GM18502 (cell line): ENCODE measurements around the gene DNAH11.
"Not testable (repeated sequence)": the region's sequence is repeated elsewhere in the genome, so short reads cannot be mapped to it uniquely, and the experiment has no call there.

ENCODE experiments used
- ATAC-seq: cut with Tn5 transposase; IDR thresholded peaks from one replicate; pipeline ENCODE4 v1.9.1; 2021; ENCODE audit warnings: mild to moderate bottlenecking; ENCODE audit not compliant: unreplicated experiment, poor library complexity

Gene DNAH11

DNA sequence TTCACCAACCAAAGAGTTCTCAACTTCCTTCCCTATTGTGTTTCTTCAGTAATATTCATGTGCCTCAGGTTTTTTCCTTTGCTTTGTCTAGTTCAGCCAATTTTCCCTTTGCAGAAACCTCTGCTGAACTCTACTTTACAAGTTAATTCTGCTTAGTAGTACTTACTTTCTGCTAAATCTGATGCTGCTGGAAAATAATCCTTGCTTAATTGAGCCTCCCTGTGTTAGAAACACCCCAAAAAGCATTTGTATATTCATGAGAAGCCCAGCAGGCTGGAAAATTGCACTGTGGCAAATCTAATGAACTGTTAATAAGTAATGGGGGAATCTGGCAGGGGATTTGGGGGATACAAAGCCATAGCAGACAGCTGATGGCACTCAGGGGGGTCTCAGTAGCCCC is 324.4 kb downstream of the DNAH11 start:
- no peak for ATAC-seq

DNA sequence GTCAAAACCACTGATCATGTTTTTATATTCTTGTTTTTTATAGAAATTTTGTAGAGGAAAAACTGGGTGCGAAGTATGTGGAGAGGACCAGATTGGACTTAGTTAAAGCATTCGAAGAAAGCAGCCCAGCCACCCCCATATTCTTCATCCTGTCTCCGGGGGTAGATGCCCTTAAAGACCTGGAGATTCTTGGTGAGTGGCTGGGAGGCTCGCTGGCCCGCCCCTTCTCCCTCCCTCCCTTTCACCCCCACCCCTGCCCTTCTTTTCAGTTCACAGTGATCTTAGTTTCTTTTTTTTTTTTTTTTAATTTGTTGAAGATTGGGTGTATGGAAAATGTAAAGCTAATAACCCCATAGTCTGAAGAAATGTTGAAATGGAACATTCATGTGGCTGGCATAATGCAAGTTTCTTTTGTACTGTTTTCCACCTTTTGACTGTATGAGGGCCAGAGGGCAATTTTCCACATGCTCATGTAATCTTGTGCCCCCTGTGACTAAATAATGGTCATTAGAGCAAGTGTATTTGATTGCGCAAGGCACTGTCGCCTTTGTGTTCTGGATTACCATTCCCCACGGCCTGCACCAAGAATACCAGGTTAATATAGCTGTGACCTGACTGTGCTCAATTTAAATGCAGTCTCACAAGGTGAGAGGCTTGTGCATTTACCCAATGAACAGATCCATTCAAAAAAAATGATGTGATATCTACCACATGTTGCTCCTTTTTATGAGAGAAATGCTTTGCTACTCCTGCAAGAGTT is 325.2 kb downstream of the DNAH11 start:
- ATAC-seq, result no peak

DNA sequence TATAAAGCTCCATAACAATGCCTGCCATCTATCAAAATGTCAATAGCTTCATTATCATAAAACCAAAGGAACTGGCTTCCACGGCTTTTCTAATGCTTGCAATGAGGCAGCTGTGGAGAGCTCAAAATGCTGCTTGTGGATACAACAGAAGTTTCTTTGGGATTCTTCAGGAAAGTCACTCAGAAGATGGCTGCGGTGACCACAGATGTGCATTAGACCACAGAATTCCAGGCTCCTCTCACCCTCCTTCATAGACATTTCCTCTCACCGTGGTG is 325.7 kb downstream of the DNAH11 start:
- no peak for ATAC-seq

DNA sequence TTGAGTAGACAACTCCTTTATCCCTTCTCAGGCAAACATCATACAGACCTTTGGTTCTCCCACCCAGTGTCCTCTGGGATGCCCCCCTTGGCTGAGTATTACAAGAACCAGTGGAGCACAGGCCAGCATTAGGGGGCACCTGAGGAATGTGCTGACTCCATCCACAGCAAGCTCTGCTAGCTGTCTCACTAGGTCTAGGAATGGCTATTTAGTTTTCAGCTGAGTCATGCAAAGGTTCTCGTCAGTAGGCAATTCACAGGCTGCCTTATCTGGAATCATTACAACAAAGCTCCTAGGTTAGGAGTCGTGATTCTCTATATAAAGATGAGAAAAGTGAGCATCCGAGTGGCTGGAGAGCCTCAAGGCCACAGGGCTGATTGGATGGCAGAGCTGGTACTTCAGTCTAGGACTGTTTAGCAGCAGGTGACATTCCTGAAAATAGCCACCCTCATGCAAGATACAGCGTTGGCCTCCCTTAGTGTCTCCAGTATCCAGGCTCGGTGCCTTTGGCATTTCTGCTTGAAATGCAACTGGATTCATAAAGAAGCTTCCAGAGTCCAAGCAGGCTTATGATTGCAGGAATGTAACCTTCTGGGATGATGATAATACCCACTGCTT is 327.1 kb downstream of the DNAH11 start:
- ATAC-seq, result no peak

DNA sequence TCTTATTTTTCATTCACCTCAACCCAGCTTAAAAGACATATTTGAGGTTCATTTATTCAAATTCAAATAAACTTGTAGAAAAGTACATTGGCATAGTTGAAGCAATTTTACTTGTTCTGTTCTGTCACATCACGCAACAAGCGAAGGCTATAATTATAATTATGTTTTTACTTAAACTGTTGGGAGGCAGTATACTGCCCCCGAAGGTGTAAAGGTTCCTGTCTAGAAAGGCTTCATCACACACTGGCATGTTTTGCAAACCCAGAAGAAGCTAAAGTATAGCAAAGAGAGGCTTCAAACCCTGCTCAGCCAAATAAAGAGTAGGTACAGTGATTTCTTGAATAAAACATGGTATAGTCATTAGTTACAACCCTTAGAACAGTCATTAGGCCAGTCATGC is 340.2 kb downstream of the DNAH11 start:
- no peak for ATAC-seq

DNA sequence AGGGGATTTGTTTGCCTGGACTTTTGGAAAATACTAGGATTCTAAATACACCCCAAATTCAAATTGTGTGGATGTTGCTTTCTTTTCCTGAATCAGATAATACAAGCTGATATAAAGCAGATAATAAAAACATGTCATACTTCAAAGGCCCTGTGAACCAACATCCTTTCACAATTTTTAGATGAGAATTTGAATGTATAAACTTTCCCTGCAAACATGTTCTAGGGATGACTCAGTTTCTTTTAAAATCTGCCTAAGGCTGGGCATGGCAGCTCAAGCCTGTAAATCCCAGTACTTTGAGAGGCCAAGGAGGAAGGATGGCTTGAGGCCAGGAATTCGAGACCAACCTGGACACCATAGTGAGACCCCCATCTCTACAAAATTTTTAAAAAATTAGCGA is 340.7 kb downstream of the DNAH11 start:
- ATAC-seq, result not testable (repeated sequence)

DNA sequence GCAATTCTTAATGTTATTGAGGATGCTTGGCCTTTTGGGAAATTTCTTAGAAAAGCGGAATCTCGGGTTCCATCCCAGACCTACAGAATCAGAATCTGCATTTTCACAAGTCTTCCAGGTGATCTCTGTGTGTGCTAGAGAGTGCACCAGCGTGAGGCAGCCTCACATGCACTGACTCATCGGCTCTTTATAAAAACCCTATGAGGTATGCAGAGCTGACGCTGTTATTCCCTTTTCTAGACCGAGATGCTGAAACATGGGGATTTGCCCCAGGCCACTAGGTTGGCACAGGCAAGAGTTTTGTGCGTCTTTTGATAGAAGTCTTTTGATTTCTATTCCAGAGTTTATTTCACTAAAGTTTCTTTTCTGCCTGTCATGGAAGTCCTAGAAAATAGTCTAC is 341.7 kb downstream of the DNAH11 start:
- ATAC-seq, result no peak

DNA sequence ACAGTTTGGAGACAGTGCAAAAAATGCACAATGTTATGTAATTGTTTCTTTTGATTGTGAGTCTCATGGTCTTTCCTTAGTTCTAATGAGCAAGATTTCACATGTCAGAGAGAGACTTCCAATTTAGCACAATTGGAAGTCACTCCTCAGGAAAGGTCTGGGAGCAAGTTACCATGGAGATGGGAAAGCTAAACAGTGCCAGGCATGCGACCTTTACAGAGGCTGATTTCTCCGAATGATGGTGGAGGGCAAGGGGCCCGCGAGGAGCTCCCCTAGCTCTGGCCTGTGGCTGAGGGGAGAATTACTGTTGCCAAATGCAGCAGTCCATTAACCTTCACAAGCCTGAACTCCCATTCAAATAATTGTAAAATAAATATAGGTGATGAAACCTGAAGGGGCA is 343.6 kb downstream of the DNAH11 start:
- no peak for ATAC-seq

DNA sequence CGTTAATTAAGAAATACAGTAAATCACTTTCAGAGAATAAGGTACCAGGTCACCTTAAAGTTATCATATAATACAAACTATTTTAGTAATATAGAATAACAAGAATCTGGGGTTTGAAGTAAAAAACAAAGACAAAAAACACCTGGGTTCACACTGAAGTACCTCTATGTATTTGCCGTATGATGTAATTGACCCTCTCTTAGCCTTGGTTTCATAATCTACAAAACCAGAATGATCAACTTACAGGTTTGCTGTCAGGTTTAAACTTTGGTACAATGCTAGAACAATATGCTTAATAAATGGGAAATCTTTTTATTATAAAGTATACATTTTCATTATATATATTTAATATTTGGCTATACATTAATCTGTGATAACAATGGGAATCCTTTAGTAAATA is 344.5 kb downstream of the DNAH11 start:
- ATAC-seq, result no peak

DNA sequence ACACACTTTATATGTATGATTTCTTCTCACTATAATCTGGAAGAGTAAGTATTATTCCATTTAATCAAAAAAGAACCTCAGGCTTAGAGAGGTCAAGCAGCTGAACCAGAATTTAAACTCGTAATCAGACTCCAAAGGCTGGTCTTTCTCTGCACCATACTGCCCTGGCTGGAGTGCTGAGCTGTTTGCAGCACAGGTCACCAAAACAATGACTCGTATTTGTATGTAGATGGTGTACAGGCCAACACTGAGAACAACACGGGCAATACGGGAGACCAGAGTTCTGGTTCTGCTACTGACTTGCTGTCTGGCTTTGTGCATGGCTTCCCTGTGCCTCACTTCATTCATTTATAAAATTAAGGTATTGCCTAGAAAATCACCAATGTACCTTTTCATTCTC is 344.9 kb downstream of the DNAH11 start:
- ATAC-seq, result no peak

DNA sequence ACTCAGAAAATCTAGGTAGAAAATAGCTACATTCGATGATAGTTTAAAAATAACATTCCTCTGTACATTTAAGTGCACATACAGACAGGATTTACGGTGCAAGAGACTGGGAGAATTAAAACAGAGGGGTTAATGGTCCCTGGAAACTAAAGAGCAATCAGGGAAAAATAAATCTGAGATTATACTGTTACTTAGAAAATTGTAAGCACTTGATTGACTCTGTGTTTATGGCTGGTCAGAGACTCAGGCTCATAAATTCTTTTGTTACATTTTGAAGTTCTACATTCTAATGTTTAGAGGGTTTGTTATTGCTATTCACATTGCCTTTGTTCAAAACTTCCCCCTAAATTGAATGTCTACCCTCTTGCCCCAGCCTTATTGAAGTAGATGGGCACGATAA is 348.5 kb downstream of the DNAH11 start:
- no peak for ATAC-seq

DNA sequence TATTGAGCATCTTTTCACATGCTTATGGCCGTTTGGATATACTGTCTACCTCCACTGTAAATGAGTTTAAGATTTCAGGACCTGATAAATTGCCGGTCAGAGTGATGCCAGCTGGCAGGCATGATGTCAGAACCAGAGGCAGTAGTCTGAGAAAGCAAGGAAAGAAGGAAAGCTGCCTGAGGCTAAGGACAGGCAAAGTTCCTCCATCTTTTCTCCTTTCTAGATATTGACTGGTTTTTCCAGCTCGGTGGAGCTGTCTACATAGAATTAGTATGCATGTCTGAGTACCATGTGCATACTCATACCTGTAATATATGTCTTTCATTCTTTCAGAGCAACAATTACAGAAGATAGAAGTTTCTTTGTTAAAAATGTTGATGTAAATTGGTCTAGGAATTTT is 350.6 kb downstream of the DNAH11 start:
- ATAC-seq, result no peak

DNA sequence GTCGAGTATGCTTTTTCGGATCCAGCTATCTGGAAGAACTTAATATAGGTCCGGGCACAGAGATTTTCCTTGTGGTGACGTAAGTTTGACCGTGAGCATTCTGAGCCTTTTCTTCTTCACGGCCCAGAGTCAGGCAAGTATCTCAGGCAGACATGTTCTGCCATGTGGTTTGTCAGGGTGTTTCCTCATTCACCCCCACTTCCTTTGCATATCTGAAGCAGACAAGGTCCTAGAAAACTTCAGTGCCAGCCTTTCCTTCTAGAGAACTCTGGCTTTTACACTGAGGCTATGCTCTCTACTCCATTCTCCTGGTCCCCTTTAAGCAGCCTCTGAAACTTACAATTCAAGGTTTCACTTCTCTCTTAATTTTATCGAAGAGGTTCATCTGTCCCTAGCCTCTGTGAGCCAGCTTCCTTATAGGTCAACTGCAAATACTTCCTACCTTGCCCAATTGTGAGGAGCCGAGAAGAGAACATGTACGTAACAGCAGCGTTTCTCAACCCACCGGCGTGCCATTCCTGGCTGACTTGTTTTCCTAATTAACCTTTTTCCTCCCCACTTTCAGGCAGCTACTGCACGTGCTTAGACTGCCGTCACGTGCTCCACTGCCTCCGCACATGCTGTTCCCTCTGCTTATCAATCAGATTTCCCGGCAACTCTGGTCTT is 355.6 kb downstream of the DNAH11 start:
- peak; percentile 97 for ATAC-seq

DNA sequence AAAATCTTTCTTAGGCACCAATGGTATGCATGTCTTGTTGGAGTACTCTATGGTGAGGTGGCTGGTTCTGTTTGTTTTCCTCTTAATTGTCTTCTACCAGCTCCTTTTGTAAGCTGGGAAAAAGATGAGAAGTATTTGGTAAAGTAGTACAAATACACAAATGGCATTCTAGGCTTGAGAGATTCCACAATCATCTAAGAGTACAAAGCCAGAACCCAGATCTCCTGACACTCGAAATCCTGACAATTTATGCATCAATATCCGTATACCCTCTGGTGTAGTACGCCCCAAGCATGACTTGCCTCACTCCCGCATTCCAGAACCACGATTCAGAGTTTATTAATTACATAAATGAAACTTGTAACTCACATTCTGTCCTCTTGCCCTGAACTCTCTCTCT is 359.4 kb downstream of the DNAH11 start:
- ATAC-seq, result no peak

DNA sequence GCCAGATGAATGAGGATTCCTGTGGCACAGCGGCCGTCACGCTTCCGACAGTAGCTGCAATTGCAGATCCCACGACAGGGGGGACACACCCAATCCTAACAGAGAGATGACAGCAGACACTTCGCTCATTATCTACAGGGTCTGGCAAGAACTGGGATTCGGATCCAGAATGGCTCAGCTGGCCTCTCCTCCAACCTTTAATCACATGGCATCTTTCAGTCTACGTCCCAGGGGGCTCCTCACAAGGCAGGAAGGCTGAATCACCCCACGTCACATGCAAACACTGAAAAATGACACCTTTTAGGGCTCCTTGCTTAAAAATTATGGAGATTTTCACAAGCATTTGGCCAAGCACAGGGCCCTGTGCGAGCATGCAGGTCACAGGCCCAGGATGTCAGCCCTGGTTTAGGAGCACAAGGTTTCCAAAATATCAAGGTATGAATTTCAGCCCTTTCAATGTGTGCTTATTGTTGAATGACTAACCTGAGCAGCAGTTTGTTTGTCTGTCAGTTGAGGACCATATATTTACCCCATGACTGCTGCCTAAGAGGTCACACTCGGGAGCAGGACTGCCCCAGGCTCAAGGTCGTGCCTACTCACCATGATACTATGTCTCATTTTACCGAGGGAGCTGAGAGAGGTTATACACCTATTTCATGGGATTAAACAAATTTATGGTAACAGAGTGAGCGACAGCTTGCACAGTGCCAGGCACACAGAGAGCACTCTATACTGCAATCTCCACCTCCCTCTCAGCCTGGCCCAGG is 360.4 kb downstream of the DNAH11 start:
- ATAC-seq, result no peak

DNA sequence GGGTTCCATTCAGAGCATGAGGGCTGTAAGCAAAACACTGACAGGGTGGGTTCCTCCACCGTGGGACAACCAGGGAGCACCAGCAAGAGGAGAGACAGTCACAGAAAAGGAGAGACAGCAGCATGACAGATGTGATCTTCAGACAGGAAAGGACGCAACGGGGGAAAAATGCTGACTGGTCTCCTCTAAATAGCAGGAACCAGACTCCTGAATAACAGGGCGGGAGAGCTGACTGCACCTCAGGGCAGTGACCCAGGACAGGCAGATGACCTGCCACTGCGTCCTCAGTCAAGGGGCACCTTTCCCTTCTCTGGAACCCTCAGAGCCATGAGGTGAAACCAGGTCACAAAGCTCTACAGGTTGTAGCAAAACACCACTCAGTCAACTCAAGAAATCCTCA is 365.9 kb downstream of the DNAH11 start:
- no peak for ATAC-seq

DNA sequence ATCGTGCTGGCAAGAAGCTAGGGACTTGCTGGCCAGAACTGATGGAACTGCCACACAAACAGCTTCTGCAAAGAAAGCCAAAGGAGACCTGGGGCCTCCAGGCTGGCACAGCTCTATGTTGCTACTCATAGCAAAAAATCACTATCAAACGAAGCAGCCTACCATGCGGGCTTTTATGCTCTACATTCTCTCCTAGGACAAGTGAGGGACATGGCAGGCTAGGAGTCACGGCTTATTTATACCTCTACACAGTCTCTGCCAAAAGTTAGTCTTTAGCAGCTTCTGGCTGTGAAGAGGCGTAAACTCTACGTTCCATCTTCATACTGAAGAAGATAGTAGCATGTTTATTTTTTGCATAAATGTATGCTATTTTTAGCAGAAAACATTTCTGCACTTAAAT is 367.4 kb downstream of the DNAH11 start:
- no peak for ATAC-seq

DNA sequence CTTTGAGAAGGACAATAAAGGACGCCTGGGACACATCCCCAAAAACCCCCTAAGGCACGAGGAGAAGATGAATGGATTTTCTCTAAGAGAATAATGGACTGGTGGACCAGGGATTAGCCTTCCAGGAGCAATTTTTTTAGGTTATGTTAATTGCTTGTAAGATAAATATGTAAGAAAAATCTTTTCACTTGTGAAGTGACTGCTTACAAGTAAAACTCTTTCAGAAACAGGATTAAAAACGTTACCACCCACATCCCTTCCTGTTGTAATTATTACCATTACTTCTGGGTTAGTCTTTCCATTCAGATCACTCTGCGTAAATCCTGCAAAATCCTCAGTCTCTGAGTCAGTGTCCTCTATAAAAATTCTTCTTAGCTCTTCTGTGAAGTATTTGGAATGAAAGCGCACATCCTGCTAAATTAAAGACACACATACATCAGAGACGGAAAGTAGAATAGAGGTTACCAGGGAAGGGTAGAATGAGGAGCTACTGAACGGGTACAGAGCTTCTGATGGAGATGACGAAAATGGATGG is 368.6 kb downstream of the DNAH11 start:
- ATAC-seq, result no peak

DNA sequence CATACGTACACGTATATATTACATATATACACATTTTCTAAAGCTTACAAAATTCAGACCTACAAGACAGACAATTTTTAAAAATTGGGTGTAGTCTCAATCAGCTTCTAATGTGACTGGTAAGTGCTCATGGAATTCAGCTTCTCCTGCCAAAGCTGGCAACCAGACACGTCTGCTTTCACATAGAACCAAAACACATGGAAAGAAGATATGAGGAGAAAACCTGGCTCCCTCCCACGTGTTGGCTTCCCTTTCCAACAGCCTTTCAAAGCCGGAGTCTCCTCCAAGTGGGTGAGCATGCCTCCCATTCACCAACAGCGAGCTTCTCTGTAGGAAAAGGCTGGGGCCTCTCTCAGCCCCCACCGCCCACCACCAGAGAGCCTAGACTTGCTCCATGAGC is 369.5 kb downstream of the DNAH11 start:
- ATAC-seq, result no peak

DNA sequence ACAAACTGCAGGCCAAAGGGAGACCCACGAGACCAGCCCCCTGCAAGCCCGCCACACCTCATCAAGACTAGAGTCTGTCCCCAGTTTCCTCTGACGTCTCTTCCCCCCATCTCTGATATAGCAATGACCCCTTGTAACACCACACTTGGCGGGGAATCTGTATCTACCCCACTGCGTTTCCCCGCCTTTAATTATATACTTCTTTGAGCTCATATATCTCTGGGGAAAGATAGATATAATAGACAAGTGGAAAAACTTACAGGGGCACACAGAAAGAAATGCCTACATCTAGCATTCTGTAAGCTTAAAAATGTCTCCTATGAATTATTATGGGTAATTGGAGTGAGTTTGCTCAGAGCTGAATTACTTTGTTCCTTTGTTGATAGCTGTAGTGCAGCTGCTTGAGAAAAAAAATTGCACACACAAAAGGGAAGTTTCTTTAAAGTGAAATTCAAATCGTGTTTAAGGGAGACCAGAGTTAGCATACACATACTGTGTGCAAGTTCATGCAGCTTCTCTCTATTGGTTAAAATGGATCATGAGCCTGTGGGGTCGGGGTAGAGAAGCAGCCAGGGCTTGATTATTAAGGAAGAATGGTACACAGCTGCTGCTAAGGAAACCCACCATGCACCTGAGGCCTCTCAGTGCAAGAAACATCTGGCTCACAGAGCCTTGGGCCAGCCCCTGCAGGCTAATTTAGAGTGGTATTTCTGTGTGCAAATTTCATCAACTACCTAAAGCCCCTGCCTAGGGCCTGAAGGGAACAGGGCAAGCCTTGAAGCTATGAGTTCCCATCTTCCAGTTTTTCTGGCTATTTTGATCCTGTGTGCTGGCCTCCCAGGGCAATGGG is 370.3 kb downstream of the DNAH11 start:
- ATAC-seq, result no peak
